GM19468 (cell line): Measurements from ENCODE around the gene TECTB.

Source experiments
- ATAC-seq: cut with Tn5 transposase; IDR thresholded peaks from one replicate; pipeline ENCODE4 v1.9.1; 2021; ENCODE audit warnings: mild to moderate bottlenecking, moderate library complexity, moderate number of reproducible peaks; ENCODE audit not compliant: unreplicated experiment; ENCODE audit errors: extremely low read depth

TECTB gene

GRCh38 chr10:112304267-112304859 lies 21.2 kb downstream of the TECTB start:
- no peak for ATAC-seq

- ATAC-seq, result no peak
These were observed 24.3 kb downstream of the TECTB start for GRCh38 chr10:112307358-112308124.

DNA sequence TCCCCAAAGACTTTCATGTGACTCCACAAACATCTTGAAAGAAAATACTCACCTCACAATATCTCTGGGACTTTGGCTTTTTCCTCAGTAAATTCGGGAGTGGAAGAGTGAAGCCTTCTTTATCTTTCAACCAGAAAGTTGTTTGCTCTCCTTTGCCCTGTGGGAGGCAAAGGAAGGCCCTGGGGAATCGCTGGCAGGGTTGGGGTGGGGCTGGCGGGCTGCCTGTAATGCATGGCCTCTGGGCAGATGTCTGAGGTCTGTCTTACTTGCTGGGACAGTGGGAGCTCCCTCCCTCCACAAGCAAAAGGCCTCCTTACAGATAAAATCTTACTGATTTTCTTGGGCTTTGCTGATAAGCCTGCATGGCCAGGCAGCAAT lies 24.9 kb downstream of the TECTB start:
- no peak for ATAC-seq

- ATAC-seq, result no peak
These were observed 28.3 kb downstream of the TECTB start for GRCh38 chr10:112311481-112311880.

DNA sequence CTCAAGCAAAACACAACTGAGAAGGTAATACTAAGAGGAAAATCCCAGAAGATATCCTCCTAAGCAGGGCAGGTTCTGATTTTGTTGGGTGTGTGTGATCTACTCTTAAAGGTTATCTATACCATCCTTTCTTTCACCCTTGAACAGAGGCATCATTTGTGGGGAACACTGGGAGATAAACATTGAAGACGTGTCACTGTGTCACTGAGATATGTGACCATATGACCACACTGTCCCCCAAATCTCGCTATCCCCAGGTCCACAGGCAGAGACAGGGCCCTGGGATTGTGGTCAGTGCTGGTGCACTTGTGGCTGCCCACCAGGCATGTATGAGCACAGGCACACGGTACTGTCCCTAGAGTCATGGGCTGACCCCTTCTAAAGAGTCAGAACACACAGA lies 30.0 kb downstream of the TECTB start:
- no peak for ATAC-seq

- no peak for ATAC-seq
These were observed 30.7 kb downstream of the TECTB start for GRCh38 chr10:112313911-112314310.

DNA sequence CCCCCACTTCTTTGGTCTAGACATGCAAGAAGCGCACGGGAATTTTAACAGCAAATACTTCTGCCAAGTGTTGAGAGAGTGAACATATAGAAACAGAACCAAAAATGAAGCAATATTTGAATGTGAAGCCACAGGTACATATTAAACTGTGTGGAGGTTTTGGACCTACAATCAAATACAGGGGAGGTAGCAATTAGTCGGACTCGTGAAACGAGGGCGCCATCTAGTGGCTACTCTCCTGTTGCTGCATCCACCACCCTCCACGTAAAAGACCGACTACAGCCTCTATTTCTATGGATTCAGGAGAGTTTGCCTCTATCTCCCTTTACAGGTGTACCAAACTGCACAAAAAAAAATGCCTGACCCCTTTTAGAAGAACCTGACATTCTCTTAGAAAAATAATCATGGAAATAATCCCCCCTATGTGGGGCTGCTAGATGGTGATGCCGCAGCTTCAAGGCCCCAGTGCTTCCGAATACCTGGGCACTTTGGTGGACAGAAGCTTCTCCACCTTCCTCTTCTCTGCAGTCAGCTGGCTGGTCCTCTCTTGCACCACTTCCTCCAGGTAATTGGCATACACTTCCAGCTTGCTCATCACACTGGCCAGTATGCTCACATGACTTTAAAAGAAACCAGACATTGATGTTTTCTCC lies 31.7 kb downstream of the TECTB start:
- ATAC-seq, result no peak

- no peak for ATAC-seq
These were observed 44.5 kb downstream of the TECTB start for GRCh38 chr10:112327678-112328077.

GRCh38 chr10:112330162-112330561 lies 47.0 kb downstream of the TECTB start:
- no peak for ATAC-seq

GRCh38 chr10:112330607-112331160 lies 47.5 kb downstream of the TECTB start:
- no peak for ATAC-seq

GRCh38 chr10:112332022-112332421 lies 48.8 kb downstream of the TECTB start:
- ATAC-seq, result no peak

GRCh38 chr10:112332509-112333228 lies 49.5 kb downstream of the TECTB start:
- ATAC-seq, result no peak

- no peak for ATAC-seq
These were observed 50.3 kb downstream of the TECTB start for GRCh38 chr10:112333452-112333851.

- no peak for ATAC-seq
These were observed 52.1 kb downstream of the TECTB start for GRCh38 chr10:112335111-112335867.

DNA sequence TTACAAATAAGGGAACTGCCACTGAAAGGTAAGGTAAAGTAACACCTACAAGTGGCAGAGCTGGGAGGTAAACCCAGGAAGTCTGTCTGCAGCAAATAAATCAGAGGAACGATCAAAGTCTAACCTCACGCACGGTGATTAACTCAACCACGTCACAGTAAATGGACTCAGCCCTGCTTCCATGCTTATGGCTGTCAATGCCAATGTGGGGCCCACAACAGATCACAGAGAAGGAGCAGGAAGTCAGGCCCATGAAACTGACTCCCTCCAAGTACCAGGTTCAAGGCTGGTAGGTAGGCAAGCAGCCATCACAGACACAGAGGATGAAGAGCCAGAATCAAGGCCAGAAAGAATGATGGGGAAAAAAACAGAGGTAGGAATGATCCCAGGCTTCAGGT lies 52.7 kb downstream of the TECTB start:
- no peak for ATAC-seq

DNA sequence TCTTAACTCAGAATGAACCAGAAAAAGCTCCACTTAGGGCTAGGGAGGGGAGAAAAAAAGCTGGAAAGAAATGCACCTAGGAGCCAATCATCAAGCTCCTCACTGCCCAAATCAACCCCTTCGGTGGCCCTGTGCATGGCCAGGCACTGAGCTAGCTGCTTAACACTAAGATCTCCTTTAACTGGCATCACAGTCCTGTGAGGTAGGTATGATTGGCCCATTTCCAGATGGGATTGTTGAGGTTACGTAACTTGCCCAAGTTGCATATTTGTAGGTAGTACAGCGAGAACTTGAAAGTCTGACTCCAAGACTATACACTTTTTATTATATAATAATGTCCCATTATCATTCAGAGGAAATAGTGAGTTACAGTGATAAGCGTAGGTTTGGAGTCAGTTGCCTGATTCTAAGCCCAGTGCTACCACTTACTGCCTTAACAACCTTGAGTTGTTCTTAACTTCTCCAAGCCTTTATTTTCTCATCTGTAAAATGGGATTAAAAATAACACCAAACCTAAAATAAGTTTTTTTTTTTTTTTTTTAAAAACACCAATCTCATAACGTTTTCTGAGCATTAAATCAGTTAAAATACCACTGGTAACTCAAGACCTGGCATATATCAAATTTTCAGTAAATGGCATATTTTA lies 53.5 kb downstream of the TECTB start:
- ATAC-seq, result no peak

- no peak for ATAC-seq
These were observed 55.8 kb downstream of the TECTB start for GRCh38 chr10:112338957-112339356.

DNA sequence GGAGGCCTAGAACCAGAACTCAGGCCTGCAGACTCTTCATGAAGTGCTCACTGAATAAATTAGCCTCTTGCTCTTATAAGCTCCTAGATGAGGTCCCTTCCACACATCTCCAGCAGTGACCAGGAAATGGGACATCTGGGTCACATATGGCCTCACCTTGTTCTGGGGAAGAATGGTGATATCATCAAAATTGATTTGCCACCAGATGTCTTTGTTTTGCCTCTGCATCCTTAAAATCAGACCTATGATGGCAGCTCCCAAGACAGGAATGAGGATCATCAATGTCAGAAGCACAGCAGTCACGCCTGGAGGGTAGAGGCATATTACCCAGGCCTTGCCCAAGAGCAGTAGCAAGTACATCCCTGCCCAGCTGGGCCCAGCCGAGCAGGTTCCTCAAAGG lies 57.4 kb downstream of the TECTB start:
- no peak for ATAC-seq

DNA sequence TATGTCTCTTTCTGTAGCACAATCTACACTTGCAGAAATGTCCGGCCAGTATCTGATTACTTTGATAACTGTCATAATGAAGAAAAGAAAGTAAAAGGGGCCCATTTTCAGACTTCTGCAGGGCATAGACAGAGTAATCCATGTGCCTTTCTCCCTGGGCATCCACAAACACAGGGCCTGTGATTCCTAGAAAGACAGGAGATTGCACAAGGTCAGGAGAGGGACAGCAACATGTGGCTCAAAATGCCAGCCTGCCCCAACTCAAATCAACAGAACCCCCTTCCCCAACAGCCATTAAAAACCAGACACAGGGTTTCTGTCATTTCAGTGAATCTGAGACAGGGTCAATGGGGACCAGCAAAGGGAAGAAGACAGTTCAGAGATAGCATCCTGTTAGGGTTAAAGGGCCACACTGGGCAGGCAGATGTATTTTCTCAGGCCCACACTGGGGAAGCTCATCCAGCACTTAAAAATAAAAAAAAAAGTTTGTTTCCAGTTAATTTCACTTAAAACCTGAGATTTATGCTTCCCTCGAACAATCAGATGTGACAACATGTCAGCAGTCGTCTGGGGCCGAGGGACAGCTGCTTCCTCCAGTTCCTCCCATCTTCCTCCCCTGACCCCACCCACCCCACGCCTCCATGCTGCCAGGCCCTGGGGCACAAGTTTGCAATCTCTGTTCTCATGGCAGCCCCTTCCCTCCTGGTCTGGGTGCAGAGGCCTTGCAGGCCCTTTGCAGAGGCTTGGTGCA lies 60.0 kb downstream of the TECTB start:
- no peak for ATAC-seq
